ENCODE results near the gene PIBF1.

DNA sequence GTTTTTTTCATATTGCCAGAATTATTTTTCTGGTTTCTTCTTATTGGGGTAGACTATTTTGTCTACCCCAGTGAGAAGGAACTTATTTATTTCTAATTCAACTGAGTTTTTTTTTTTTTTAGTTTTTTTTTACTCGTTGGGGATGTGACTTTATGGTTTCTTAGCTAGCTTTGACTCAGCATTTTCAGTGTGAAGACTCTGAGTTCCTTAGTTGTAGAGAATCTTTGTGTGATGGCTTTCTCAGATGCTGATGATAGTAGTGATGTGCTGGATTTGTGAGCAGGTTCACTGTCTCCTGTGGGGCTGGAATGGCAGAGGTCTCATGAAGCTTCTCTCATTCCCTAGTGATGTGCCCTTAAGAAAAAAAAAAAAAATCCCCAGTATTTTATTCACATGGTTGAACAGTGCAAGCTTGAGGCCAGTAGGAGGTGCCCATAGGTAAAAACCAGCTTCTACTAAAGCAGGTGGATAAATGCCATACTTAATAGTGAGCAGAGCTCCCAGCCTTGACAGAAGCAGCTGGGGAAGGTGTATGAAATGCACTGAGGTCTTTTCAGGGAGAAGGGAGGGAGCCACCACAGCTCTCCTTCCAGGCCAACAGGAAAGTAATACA is 170.7 kb downstream of the PIBF1 start:
- TF ChIP-seq, protein P1, sequence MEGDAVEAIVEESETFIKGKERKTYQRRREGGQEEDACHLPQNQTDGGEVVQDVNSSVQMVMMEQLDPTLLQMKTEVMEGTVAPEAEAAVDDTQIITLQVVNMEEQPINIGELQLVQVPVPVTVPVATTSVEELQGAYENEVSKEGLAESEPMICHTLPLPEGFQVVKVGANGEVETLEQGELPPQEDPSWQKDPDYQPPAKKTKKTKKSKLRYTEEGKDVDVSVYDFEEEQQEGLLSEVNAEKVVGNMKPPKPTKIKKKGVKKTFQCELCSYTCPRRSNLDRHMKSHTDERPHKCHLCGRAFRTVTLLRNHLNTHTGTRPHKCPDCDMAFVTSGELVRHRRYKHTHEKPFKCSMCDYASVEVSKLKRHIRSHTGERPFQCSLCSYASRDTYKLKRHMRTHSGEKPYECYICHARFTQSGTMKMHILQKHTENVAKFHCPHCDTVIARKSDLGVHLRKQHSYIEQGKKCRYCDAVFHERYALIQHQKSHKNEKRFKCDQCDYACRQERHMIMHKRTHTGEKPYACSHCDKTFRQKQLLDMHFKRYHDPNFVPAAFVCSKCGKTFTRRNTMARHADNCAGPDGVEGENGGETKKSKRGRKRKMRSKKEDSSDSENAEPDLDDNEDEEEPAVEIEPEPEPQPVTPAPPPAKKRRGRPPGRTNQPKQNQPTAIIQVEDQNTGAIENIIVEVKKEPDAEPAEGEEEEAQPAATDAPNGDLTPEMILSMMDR (conservative IDR thresholded peaks at IDR 0.05 in 1 of 2, IDR thresholded peaks at IDR 0.05 in 1 of 2; ENCODE audit: low read depth in 1 of 2, low read length in 2 of 2) = no peak
- TF ChIP-seq EZH2 (IDR thresholded peaks at IDR 0.05; ENCODE audit: low read length, missing control alignments) = no peak

All from fibroblast of lung (primary cell).